HG03457 (cell line): ENCODE measurements around the gene MAFF.
"Not testable (repeated sequence)": the region's sequence is repeated elsewhere in the genome, so short reads cannot be mapped to it uniquely, and the experiment has no call there.

Experiments
- ATAC-seq: cut with Tn5 transposase; IDR thresholded peaks from one replicate; pipeline ENCODE4 v1.9.1; 2021; ENCODE audit warnings: moderate number of reproducible peaks; ENCODE audit not compliant: unreplicated experiment

Gene MAFF

GRCh38 chr22:38201711-38202436, at the start of gene MAFF:
TSS of gene MAFF (plus strand) at chr22:38201994. CDS start at chr22:38213854, 11,860 bp downstream.
- ATAC-seq: no peak

DNA sequence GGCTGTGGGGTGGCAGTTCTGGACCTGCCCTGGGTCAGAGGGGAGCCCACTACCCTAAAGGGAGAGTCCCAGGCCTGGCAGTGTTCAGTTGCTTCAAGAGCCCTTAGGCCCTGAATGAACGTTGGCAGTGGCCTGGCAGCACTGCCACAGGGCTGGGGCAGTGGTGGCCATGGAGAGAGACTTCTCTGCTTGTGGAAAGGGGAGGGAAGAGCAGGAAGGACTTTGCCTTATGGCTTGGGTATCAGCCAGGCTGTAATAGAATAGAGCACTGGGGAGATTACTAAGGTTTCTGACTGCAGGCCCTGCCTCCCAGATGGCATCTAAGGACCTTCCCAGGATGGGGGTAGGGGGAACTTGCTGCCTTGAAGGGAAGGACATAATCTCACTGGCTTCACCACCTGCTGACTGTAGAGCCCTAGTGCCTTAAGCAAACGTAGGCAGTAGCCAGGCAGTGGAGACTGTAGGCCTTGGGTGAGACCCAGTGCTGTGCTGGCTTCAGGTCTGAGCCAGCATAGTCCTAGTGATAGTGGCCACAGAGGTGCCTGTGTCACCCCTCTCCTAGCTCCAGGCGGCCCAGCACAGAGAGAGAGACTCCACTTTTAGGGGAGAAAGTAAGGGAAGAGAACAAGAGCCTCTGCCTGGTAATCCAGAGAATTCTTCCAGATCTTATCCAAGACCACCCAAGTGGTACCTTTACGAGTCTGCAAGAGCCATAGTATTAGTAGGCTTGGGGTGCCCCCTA, 47.8 kb upstream of the MAFF start:
- ATAC-seq: no peak

GRCh38 chr22:38154563-38154915, 47.3 kb upstream of the MAFF start:
- not testable (repeated sequence) for ATAC-seq

DNA sequence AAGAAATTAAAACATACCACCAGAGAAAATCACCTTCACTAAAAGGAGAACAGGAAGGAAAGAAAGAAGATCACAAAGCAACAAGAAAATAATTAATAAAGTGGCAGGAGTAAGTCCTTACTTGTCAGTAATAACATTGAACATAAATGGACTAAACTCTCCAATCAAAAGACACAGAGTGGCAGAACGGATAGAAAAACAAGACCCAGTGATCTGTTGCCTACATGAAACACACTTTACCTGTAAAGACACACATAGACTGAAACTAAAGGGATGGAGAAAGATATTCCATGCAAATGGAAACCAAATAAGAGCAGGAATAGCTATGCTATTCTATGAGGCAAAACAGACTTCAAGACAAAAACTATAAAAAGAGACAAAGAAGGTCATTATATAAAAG, 46.1 kb upstream of the MAFF start:
- no peak for ATAC-seq

DNA sequence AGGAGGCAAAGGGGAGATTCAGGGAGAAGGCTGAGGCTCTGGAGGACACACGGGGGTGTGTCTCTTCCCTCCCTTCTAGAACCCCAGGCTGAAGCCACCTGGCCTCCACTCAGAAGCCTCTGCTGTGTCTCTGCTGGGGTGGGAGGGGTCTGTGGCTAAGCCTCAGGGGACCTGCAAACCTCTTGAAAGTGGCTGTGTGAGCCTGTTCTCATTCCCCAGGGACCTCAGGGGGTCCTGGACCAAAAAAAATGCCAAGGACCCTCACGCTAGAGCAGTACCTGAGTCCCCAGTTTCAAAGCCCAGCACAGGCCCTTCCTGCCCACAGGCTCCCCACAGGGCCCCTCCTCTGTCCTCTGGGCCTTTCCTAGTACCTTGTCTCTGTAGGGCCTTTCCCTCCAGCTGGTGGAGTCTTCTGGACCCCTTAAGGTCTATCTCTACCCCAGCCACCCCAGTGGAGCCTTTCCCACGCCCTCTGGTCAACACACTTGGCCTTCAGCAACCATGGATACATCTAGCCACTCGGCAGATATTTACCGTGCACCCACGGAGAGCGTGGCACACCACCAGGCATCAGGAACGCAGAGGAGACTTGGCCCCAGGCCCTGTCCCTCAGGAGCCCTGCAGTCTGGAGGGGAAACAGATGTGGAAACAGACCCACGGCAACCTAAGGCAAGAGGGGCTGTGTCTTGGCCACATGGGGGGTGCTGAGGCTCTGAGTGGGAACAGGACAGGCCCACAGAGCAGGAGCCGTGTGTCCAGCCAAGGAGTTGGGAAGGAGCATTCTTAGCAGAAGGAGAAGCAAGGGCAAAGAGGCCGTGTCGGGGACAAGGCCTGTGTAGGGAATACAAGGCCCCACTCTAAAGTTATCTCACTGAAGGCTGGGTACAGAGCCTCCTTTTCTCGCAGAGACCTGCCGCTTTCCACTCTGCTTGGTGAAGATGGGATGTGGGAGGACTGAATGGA, 38.6 kb upstream of the MAFF start:
- no peak for ATAC-seq

DNA sequence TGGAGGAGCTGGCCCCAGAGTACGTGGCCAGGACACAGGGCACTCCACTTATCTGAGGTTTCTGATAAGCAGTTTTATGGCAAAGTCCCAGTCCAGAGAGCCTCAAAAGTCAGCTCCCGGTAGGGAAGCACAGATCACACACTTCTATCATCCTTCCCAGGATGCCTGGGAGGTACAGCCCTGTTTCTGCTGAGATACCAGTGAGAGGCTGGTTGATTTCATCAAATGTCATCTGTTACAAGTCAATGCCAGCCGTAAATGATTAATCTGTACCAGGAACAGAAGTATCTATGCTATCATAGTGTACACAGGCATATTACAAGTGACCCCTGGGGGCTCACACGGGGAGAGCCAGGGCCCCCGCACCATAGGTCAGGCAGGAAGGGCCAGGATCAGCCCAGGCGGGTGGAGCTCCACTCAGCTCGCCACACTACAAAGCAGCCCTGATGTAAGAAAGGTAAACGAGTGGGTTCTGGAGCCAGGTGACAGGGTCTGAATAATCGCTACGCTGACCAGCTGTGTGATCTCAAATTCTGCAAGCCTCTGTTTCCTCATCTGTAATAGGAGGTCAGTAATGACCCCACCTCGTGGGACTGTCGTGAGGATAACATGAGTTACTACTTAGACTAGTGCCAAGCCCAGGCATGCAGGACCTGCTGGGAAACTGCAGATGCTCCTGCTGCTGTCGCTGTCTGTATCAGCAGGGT, 37.8 kb upstream of the MAFF start:
- no peak for ATAC-seq

DNA sequence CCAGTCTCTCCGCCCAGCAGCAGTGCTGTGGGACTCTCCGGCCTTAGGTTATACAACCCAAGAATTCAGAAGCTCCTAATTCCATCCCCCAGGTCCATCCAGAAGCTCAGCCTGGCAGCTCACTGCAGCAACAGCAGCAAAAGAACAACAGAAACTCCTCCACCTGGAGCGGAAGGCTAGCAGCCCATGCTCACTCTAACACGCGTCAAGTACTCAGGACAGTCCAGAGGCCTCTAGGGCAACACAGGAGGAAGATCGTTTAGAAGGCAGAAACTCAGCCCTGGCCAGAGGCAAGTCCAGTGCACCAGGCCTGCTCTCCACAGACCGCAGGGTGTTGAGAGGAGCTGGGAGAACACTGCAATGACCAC, 37.3 kb upstream of the MAFF start:
- no peak for ATAC-seq

- ATAC-seq: no peak
These were observed 35.7 kb upstream of the MAFF start for GRCh38 chr22:38165922-38166593.

- ATAC-seq: no peak
These were observed 33.8 kb upstream of the MAFF start for GRCh38 chr22:38167988-38168407.

- ATAC-seq: no peak
These were observed 32.7 kb upstream of the MAFF start for GRCh38 chr22:38169116-38169515.

DNA sequence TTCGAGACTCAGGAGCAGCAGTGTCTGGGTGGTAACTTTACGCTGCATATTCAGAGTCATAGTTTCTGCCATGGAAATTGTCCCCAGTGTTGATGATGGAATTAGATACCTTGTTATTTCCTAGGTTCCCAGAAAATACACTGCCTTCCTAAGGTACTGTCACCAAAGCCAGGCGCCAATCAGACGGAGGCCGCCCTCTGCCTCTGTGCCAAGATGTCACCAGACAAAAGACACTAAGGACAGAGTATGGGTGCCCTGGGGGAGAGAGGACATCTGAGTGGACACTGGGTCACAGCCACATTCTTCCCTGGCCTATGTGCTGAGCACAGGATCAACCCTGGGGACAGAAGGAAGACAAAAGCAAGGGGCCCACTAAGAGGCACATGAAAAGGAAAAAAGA, 31.3 kb upstream of the MAFF start:
- ATAC-seq: no peak

DNA sequence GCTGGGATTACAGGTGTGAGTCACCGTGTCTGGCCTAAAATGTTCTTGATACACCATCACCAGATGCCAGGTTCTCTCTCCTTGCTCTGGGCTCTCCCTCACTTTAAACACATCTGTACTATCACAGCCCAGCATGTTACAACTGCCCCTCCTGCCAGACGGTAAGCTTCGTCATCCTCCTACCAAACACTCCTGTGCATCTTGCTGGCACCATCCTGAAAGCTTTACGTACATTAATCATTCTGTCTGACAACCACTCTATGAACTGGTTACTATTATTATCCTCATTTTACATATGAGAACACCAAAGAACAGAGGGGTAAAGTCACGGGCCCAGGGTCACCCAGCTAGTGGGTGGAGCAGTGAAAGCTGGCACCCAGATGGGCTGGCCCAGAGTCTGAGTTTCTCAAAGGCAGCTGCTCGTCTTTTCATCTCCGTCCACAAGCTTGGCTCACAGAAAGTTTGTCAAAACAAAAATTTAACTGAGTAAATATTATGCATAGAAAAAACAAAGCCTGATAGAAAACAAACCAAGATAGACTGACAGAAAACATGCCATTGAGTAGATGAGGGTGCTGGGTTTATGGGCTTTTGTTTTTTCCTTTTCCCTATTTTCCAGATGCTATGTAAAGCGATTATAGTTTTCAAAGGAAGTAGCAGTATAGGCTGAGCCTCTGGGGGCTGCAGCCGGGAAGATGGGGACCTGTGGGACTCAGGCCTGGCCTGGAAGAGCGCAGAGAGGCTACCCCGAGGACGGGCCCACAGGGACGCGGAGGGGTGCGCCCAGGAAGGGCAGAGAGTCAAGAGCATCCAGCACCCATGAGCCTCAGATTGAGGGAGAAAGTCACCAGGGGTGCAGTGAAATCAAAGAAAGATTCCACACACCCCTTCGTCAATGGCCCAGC, 29.6 kb upstream of the MAFF start:
- ATAC-seq: no peak

DNA sequence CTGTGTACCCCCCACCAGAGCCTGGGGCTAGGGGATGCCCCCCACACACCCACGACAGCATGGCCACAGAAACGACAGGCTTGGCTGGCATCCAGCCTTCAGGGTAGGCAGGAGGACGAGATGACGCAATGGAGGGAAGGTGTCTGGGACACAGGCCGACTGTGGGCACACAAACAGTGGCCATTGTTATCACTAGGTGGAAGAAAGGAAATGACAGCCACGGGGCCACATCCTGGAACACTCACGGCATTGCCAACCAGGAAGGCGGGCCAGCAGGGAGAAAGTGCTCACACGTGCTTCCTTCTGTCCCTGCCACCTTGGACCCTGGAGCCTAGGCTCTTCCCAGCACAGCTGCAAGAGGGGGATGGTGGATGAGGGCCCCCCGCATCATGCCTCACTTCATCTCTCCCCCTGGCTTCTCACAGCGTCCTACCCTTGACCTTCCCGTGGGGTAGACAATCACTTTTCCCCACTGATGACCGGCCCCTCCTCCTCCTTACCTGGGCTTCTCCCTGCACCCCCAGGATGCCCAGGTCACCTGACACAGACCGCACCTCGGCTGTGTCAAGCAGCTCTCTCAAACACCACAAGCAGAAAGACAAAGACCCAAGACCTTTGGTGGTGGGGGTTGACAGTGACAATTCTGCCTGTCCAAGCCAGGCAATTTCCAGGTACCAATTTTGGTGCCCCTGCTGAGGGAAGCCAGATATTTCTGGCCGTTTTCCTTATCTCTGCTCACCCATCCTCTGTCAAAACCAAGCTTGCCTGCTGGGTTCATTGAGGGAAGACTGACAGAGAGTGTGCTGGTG, 28.8 kb upstream of the MAFF start:
- no peak for ATAC-seq

DNA sequence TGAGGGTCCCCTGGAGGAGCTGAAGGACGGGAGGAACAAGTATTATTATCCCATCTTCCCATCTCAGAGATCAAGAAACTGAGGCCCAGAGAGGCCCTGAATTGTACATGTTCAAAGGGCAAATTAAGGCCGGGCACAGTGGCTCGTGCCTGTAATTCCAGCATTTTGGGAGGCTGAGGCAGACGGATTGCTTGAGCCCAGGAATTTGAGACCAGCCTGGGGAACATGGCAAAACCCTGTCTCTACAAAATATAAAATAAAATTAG, 28.2 kb upstream of the MAFF start:
- ATAC-seq: no peak

DNA sequence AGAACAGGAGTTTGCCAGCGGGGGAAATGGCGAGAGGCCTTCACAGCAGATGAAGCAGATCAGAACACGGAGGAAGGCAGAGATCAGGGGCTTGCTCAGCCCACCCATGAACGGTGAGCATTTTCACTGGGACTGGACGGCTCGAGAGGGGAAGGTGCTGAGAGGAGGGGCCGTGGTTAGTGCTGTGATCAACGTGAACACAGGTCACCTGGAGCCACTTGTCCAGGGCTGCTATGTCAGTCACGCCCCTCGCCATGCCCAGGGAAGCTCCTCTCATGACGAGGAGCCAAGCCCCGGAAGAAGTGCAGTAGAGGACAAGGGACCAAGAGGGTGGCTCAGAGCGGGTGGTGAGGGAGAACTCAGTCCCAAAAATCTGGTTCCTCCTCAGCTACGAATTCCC, 27.2 kb upstream of the MAFF start:
- ATAC-seq: no peak

DNA sequence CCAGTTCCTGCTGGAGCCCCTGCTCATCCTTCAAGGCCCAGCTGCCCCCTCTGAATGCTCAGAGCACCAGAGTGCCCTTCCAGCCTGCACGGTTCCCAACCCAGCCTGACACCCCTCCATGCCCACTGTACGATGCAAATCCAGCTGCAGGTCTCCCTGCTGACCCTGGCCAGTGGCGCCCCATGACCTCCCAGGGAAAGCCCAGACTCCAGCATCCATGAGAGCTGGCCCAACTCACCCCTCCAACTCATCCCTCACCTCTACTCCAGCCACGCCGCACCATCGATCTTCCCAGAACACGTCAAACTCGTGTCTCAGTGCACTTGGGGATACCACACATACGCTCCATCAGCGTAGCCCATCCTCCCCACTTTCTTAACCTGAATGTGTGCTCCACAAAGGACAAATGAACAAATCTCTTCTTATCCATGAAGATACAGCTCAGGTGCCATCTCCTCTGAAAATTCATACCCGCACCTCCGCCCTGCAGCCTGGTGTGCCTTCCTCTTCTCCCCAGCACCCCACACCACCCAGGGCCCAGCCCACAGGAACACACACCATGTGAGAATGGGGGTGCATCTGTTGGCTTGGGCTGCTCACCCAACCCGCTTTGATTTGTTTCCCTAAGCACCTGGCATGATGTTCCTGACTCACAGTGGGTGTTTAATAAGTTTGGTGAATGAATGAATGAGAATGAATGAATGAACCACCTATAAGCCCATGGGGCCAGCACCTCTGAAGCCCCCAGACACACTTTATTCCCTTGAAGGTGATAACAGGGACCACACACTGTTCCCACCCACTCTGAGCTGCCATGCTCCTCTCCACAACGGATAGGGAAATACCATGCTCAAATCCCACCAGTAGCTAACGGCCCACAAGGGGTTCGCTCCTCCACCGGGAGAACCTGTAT, 26.3 kb upstream of the MAFF start:
- ATAC-seq: no peak

GRCh38 chr22:38176170-38176741, 25.5 kb upstream of the MAFF start:
- no peak for ATAC-seq
